Activated CD8-positive, alpha-beta memory T cell treated with anti-CD3 and anti-CD28 coated beads for 48 hours (primary cell): ENCODE data around the gene UNG.
"Not testable (repeated sequence)": the region's sequence is repeated elsewhere in the genome, so short reads cannot be mapped to it uniquely, and the experiment has no call there.

Experiments
- DNase-seq, 3 experiments: peaks; one replicate each; pipeline ENCODE4 v3.0.0-alpha.2; 2020; ENCODE audit warnings: low read depth in 2 of 3, low spot score in 2 of 3

UNG gene

DNA sequence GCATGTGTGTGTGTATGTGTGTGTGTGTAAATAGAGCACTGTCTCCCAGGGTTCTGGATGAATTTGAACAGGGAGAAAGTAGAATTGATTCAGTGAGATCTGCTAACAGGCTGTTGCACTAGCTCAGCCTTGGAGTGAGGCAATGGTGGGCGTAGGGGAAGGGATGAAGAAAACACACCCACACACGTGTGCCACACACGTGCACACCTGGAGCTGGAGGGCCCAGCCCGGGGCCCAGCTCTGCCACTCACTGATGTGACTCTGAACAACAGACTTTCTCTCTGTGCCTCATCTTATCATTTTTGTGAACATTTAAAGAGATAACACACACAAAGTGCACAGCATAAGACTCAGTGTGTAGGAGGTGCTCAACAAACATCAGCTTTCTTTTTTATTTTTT is 23.2 kb downstream of the UNG start:
- DNase-seq: no peak

DNA sequence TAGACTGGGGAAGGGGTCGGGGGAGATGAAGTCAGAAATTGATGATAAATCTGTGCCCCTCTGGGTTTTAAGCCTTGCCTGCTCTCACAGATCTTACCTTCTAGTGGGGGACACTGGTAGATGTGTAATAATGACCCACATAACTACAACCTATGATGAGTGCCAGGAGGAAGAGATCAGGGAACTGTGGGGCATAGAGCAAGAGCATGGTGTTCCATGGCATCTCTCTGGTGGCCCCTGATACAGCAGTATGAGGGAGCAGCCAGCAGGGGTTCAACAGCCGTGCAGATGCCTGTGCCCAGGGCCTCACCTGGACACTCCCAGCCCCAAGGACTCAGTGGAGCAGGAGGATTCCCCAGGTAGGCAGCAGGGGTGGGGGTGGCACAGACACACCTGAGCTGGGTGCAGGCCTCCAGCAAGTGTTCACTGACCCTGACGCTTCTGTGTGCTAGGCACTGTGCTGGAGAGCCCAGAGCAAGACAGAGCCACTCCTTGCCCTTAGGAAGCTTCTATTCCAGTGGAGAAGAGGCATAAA is 24.0 kb downstream of the UNG start:
- DNase-seq: no peak

- no peak for DNase-seq
Observed at GRCh38 chr12:109124878-109125648, 27.7 kb downstream of the UNG start.

DNA sequence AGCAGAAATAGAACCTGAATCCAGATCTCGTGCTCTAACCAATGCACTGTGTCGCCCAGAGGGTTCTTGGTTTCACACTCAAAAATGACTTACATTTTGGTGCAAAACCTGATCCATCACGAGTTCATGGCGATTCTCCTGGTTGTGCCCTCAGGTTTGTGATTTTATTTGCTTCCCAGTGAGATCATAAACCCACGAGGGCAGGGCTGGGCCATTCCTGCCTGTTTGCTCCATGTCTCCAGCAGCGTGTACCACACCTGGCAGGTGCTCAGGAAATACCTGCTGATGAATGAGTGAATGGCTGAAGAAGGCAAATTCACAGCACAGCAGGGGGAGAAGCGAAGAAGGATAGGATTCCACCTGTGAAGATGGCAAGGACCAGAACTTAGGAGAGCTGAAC is 28.4 kb downstream of the UNG start:
- no peak for DNase-seq

DNA sequence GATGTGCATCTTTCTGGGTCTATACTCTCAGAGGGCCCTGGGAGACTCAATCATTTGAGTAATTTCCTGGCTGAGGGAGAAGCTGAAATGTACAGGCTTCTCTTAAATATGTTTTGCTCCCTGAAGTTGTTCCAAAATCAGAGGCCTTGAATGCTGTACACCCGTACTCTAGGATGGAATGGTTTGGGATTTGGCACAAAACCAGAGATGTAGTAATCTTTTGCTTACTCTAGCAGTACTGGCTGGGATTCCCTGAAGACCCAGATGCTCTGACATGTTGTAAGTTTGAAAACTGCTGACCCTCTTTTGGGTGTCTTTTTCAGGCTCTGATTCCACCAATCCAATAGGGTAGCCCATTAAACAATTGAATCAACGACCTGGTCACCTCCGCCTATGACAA is 29.4 kb downstream of the UNG start:
- DNase-seq: no peak

- DNase-seq: no peak
Observed at GRCh38 chr12:109127533-109128242, 30.3 kb downstream of the UNG start.

GRCh38 chr12:109130297-109131153 is 33.1 kb downstream of the UNG start:
- no peak for DNase-seq

DNA sequence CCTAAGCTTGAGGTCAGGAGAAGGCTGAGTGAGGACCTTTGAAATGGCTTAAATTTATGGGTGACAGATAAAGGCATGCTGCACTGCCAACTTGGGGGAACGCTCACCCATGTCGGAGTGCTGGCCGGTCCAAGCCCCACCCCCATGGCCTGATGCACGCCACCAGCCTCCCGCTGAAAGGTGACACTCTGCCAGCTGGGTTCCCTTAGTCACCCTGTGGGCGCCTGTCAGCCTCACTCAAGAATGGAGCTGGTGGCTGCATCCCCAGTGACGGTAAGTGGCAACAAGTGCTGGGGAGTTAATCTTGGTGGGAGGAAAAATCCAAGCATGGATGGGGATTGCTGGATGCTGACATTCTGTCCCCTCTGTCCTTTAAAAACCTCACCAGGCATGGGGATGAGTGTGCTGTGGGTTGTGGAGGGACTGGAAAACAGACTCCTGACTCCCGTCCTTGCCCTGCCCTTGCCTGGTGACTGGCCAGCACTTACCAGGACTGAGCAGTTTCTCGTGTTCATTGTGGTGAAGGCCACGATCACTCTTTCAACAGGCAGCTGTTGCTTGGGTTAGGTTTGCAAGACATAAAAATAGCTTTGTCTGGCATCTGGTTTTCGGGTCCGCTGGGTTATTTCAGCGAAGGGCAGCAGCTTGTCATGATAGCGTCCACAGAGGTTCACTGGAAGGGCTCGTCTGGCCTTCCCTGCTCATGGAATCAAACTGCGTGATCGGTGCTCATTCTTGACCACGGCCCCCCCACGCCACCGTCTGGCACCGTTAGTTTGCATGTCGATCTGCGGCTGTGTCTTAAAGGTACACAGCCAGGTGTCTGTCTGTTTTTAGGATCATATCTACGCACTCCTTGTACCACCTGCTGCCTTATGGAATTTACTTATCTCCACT is 34.0 kb downstream of the UNG start:
- DNase-seq: no peak

GRCh38 chr12:109134186-109134917 is 37.0 kb downstream of the UNG start:
- DNase-seq: no peak

GRCh38 chr12:109137055-109137454 is 39.7 kb downstream of the UNG start:
- DNase-seq: no peak

- no peak for DNase-seq
Observed at GRCh38 chr12:109139360-109139759, 42.0 kb downstream of the UNG start.

DNA sequence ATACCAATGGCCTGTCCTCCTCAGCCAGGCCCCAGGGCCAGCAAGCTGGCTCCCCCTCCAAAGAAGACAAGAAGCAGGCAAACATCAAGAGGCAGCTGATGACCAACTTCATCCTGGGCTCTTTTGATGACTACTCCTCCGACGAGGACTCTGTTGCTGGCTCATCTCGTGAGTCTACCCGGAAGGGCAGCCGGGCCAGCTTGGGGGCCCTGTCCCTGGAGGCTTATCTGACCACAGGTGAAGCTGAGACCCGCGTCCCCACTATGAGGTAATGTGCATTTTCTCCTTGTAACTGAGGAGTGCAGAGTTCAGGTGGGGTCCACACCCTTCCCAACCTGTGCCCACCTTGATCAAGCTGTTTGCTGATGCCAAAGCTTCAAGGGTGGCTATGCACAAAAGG is 42.4 kb downstream of the UNG start:
- no peak for DNase-seq

GRCh38 chr12:109140560-109140959 is 43.2 kb downstream of the UNG start:
- DNase-seq: no peak

GRCh38 chr12:109144224-109144623 is 46.8 kb downstream of the UNG start:
- DNase-seq: no peak

DNA sequence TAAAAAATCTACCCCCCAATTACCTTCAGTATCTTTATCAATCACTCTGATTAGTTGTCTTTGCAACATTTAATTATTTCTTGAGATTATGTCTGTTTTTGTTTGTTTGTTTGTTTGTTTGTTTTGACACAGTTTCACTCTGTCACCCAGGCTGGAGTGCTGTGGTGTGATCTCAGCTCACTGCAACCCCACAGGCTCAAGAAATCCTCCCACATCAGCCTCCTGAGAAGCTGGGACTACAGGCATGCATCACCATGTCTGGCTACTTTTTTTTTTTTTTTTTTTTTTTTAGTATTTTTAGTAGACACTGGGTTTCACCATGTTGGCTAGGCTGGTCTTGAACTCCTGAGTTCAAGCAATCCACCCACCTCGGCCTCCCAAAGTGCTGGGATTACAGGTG is 49.7 kb downstream of the UNG start:
- not testable (repeated sequence) for DNase-seq

DNA sequence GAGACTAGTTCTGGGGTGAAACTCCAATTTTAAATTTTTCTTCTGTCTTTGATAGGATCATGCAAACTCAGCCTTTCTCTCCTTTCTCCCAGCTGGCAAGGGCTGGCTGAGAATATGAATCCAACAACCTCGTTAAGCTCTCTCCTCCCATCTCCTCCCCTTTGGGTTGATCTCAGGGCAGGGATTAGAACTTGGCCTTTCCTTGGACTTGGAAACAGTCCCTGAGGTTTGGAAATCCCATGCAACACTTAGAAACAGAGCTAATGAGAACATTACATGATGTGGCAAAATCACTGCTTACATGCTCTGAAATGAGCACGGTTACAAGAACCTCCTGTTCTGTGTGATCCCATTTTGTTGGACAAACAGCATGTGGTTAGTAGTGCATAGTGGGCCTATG is 50.6 kb downstream of the UNG start:
- DNase-seq: no peak

- DNase-seq: no peak
Observed at GRCh38 chr12:109150124-109150640, 52.8 kb downstream of the UNG start.

DNA sequence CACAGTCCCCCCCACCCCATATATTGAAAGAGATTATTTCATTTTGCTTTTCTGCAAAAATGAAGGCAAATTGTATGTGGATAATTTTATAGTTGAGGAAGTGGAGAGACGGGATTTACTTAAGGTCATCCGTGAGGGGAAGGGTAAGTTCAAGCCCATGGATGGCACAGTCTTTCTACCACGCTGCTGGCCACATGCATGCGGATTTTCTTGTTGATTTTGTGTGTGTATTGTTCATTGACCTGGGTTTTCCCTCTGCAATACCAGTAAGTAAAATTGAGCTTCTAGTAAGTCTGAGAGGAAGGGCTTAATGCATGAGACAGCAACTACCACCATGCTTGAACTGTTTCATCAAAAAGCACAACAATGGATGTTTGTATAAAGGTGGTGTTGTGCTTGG is 54.1 kb downstream of the UNG start:
- DNase-seq: no peak

GRCh38 chr12:109153821-109154441 is 56.5 kb downstream of the UNG start:
- DNase-seq: no peak
